Nephron (organoid): ENCODE data around the gene ZMYND8.
"Not testable (repeated sequence)": the region's sequence is repeated elsewhere in the genome, so short reads cannot be mapped to it uniquely, and the experiment has no call there.

Source experiments
- H3K27ac Mint-ChIP-seq, 3 experiments: 2 replicates each; pipeline ENCODE4 v1.8.0; 2020; ENCODE audit warnings: mixed read lengths in 3 of 3, mild to moderate bottlenecking in 2 of 3, moderate library complexity in 1 of 3
- H3K27me3 Mint-ChIP-seq: 2 replicates; pipeline ENCODE4 v1.8.0; 2021; ENCODE audit warnings: low read depth, mild to moderate bottlenecking, moderate library complexity, mixed read lengths
- H3K36me3 Mint-ChIP-seq: 2 replicates; pipeline ENCODE4 v1.8.0; 2020; ENCODE audit warnings: low read depth, mixed read lengths
- H3K4me1 Mint-ChIP-seq: 2 replicates; pipeline ENCODE4 v1.8.0; 2020; ENCODE audit warnings: mixed read lengths
- H3K4me3 Mint-ChIP-seq, 3 experiments: 2 replicates each; pipeline ENCODE4 v1.8.0; 2020; ENCODE audit warnings: mild to moderate bottlenecking in 3 of 3, mixed read lengths in 3 of 3, moderate library complexity in 2 of 3
- H3K9me3 Mint-ChIP-seq: 2 replicates; pipeline ENCODE4 v1.8.0; 2020; ENCODE audit warnings: mixed read lengths
- CTCF ChIP-seq, 3 experiments: fragments of 200-600 bp; sonication (generic); IDR thresholded peaks; one replicate each; pipeline ENCODE4 v1.5.0; 2021; ENCODE audit warnings: antibody characterized with exemption in 3 of 3; ENCODE audit not compliant: unreplicated experiment in 3 of 3

ZMYND8 gene

GRCh38 chr20:47311211-47311610 lies 45.3 kb downstream of the ZMYND8 start:
- Mint-ChIP-seq H3K27me3 (no peaks in the 10 kb centered on the region), H3K9me3 (no peaks in the 10 kb centered on the region), H3K4me1 (peaks cover 34% of the 10 kb centered on the region), H3K27ac (peak overlapping the region; percentile 23 to 58 (median 27)), H3K36me3 (peaks cover 28% of the 10 kb centered on the region), H3K4me3 (no peak overlapping the region)
- TF ChIP-seq CTCF (IDR thresholded peaks at IDR 0.05; ENCODE audit: unreplicated experiment in 3 of 3) = no peak

GRCh38 chr20:47310729-47311128 lies 45.8 kb downstream of the ZMYND8 start:
- Mint-ChIP-seq H3K27ac (peak overlapping the region; percentile 23 to 58 (median 27)), H3K4me3 (no peak overlapping the region), H3K36me3 (peaks cover 32% of the 10 kb centered on the region), H3K9me3 (no peaks in the 10 kb centered on the region), H3K4me1 (peaks cover 29% of the 10 kb centered on the region), H3K27me3 (no peaks in the 10 kb centered on the region)
- no peak for TF ChIP-seq CTCF (IDR thresholded peaks at IDR 0.05; ENCODE audit: unreplicated experiment in 3 of 3)

- no peaks in the 10 kb centered on the region for H3K27me3 Mint-ChIP-seq
- H3K36me3 Mint-ChIP-seq = peaks cover 35% of the 10 kb centered on the region
- no peak for TF ChIP-seq CTCF (IDR thresholded peaks at IDR 0.05; ENCODE audit: unreplicated experiment in 3 of 3)
- H3K27ac Mint-ChIP-seq = peak overlapping the region; percentile 27 to 48 (median 42)
- H3K9me3 Mint-ChIP-seq = no peaks in the 10 kb centered on the region
- no peak overlapping the region for H3K4me3 Mint-ChIP-seq
- peaks cover 21% of the 10 kb centered on the region for H3K4me1 Mint-ChIP-seq
Measured at GRCh38 chr20:47309806-47310426, 46.6 kb downstream of the ZMYND8 start.

GRCh38 chr20:47309394-47309793 lies 47.1 kb downstream of the ZMYND8 start:
- Mint-ChIP-seq H3K4me3 (no peak overlapping the region), H3K36me3 (peaks cover 35% of the 10 kb centered on the region), H3K9me3 (no peaks in the 10 kb centered on the region), H3K27ac (peak overlapping the region in 1 of 3 experiments; percentile 42), H3K4me1 (peaks cover 18% of the 10 kb centered on the region), H3K27me3 (no peaks in the 10 kb centered on the region)
- no peak for TF ChIP-seq CTCF (IDR thresholded peaks at IDR 0.05; ENCODE audit: unreplicated experiment in 3 of 3)

- not testable (repeated sequence) for H3K4me3 Mint-ChIP-seq, H3K27ac Mint-ChIP-seq, H3K9me3 Mint-ChIP-seq, H3K27me3 Mint-ChIP-seq
- peaks cover 19% of the 10 kb centered on the region for H3K4me1 Mint-ChIP-seq
- peaks cover 38% of the 10 kb centered on the region for H3K36me3 Mint-ChIP-seq
Measured at GRCh38 chr20:47307569-47307968, 48.9 kb downstream of the ZMYND8 start.

- Mint-ChIP-seq H3K27me3 (no peaks in the 10 kb centered on the region), H3K4me3 (no peak overlapping the region), H3K36me3 (peaks cover 39% of the 10 kb centered on the region), H3K4me1 (peaks cover 19% of the 10 kb centered on the region), H3K27ac (peak overlapping the region in 1 of 3 experiments; percentile 7), H3K9me3 (no peaks in the 10 kb centered on the region)
- TF ChIP-seq CTCF (IDR thresholded peaks at IDR 0.05; ENCODE audit: unreplicated experiment in 3 of 3) = no peak
Measured at GRCh38 chr20:47306755-47307370, 49.6 kb downstream of the ZMYND8 start.
